A549 (cell line): ENCODE results near the gene PSMB10.

Experiments used
- CHD4 ChIP-seq: fragments of 200-600 bp; sonication (generic); IDR thresholded peaks from 2 replicates; pipeline ENCODE4 v1.6.1; 2016; ENCODE audit warnings: antibody characterized with exemption, mild to moderate bottlenecking, borderline replicate concordance
- EHMT2 ChIP-seq: fragments of 200-600 bp; sonication (generic); IDR thresholded peaks from 2 replicates; pipeline ENCODE4 v1.6.1; 2016; ENCODE audit warnings: antibody characterized with exemption, low read depth, mild to moderate bottlenecking, moderate library complexity
- HDAC2 ChIP-seq: fragments of 200-600 bp; sonication (generic); IDR thresholded peaks from 2 replicates; pipeline ENCODE4 v1.6.1; 2016
- HES2 ChIP-seq: fragments of >200 bp; sonication (Bioruptor Twin); formaldehyde crosslinking; IDR thresholded peaks from 2 replicates; pipeline ENCODE4 v1.6.1; 2016
- MAZ ChIP-seq: fragments of 150-350 bp; IDR thresholded peaks from 2 replicates; pipeline ENCODE4 v1.6.1; 2014; ENCODE audit warnings: antibody characterized with exemption, low read depth, low read length, borderline replicate concordance
- POLR2A ChIP-seq: IDR thresholded peaks from 2 replicates; pipeline ENCODE4 v1.6.1; 2012; ENCODE audit warnings: mild to moderate bottlenecking, low read length
- RAD21 ChIP-seq, 2 experiments: fragments of >200 bp in 1 of 2; sonication (Bioruptor Twin) in 1 of 2; formaldehyde crosslinking in 1 of 2; IDR thresholded peaks in 1 of 2; conservative IDR thresholded peaks in 1 of 2; 2 replicates in 1 of 2; 3 replicates in 1 of 2; pipeline ENCODE4 v1.6.1; 2012 to 2018; ENCODE audit warnings: inconsistent platforms in 1 of 2
- RCOR1 ChIP-seq: fragments of 150-350 bp; IDR thresholded peaks from 2 replicates; pipeline ENCODE4 v1.6.1; 2014; ENCODE audit warnings: antibody characterized with exemption, low read length, low read depth
- TP53 ChIP-seq: fragments of 250-450 bp; sonication (Bioruptor Pico); IDR thresholded peaks from 2 replicates; pipeline ENCODE4 v1.5.0; 2021; ENCODE audit warnings: mild to moderate bottlenecking, moderate library complexity
- TF ChIP-seq, protein P1 (sequence below): fragments of >200 bp; sonication (Bioruptor Twin); formaldehyde crosslinking; IDR thresholded peaks from 3 replicates; pipeline ENCODE4 v1.5.1; 2016
- TF ChIP-seq, protein P2 (sequence below): fragments of 150-350 bp; IDR thresholded peaks from 2 replicates; pipeline ENCODE4 v1.6.1; 2014; ENCODE audit warnings: low read depth, mild to moderate bottlenecking, low read length

GRCh38 chr16:67924140-67924906 is 12.3 kb downstream of the PSMB10 start:
- TF ChIP-seq RAD21 (conservative IDR thresholded peaks at IDR 0.05 in 1 of 2, IDR thresholded peaks at IDR 0.05 in 1 of 2), result no peak
- no peak for TF ChIP-seq HES2
- TF ChIP-seq, protein P1, sequence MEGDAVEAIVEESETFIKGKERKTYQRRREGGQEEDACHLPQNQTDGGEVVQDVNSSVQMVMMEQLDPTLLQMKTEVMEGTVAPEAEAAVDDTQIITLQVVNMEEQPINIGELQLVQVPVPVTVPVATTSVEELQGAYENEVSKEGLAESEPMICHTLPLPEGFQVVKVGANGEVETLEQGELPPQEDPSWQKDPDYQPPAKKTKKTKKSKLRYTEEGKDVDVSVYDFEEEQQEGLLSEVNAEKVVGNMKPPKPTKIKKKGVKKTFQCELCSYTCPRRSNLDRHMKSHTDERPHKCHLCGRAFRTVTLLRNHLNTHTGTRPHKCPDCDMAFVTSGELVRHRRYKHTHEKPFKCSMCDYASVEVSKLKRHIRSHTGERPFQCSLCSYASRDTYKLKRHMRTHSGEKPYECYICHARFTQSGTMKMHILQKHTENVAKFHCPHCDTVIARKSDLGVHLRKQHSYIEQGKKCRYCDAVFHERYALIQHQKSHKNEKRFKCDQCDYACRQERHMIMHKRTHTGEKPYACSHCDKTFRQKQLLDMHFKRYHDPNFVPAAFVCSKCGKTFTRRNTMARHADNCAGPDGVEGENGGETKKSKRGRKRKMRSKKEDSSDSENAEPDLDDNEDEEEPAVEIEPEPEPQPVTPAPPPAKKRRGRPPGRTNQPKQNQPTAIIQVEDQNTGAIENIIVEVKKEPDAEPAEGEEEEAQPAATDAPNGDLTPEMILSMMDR, result no peak
- TF ChIP-seq HDAC2, result no peak
- no peak for TF ChIP-seq POLR2A
- no peak for TF ChIP-seq RCOR1
- no peak for TF ChIP-seq CHD4
- no peak for TF ChIP-seq MAZ
- TF ChIP-seq EHMT2, result no peak
- TF ChIP-seq TP53, result no peak
- TF ChIP-seq, protein P2, sequence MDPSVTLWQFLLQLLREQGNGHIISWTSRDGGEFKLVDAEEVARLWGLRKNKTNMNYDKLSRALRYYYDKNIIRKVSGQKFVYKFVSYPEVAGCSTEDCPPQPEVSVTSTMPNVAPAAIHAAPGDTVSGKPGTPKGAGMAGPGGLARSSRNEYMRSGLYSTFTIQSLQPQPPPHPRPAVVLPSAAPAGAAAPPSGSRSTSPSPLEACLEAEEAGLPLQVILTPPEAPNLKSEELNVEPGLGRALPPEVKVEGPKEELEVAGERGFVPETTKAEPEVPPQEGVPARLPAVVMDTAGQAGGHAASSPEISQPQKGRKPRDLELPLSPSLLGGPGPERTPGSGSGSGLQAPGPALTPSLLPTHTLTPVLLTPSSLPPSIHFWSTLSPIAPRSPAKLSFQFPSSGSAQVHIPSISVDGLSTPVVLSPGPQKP, result no peak
